SU-DHL-6 (cell line): ENCODE measurements around the gene HMGN1.
A peak's percentile ranks its signal among the peaks of the same experiment; 100 is the strongest.

Experiments used
- H2AFZ ChIP-seq: fragments of 200-600 bp; sonication (generic); 2 replicates; pipeline ENCODE4 v1.6.1; 2014; ENCODE audit warnings: low read depth, mild to moderate bottlenecking, moderate library complexity, mixed read lengths, antibody characterized with exemption, low read length; ENCODE audit not compliant: severe bottlenecking
- H3F3A ChIP-seq: fragments of 200-600 bp; shearing (Covaris generic); 2 replicates; pipeline ENCODE4 v1.6.0; 2016; ENCODE audit warnings: antibody characterized with exemption, mild to moderate bottlenecking; ENCODE audit not compliant: insufficient read depth
- H3K27ac ChIP-seq: fragments of 200-600 bp; sonication (generic); 2 replicates; pipeline ENCODE4 v1.5.1; 2016; ENCODE audit warnings: low read depth, mild to moderate bottlenecking, low read length, moderate library complexity, mixed read lengths
- H3K27me3 ChIP-seq: fragments of 200-600 bp; sonication (generic), shearing (Covaris generic); 2 replicates; pipeline ENCODE4 v1.6.0; 2014; ENCODE audit warnings: mild to moderate bottlenecking, low read length
- H3K36me3 ChIP-seq: fragments of 200-600 bp; sonication (generic); 2 replicates; pipeline ENCODE4 v1.6.1; 2014; ENCODE audit warnings: mild to moderate bottlenecking, low read length, mixed read lengths
- H3K4me2 ChIP-seq: fragments of 300-600, 200-600 bp; shearing (Covaris generic), sonication (generic); 2 replicates; pipeline ENCODE4 v1.6.0; 2014; ENCODE audit warnings: low read length, low read depth, mild to moderate bottlenecking; ENCODE audit not compliant: poor library complexity, severe bottlenecking
- H3K4me3 ChIP-seq: fragments of 200-600 bp; sonication (generic); 2 replicates; pipeline ENCODE4 v1.5.1; 2014; ENCODE audit warnings: antibody characterized with exemption, low read length, mild to moderate bottlenecking, mixed read lengths; ENCODE audit not compliant: insufficient read depth, poor library complexity, severe bottlenecking
- H3K79me2 ChIP-seq: fragments of 200-600 bp; sonication (generic); 2 replicates; pipeline ENCODE4 v1.6.1; 2014; ENCODE audit warnings: mild to moderate bottlenecking, low read length, moderate library complexity; ENCODE audit not compliant: insufficient read depth
- H3K9ac ChIP-seq: fragments of 200-600 bp; sonication (generic); 2 replicates; pipeline ENCODE4 v1.7.0; 2014; ENCODE audit warnings: mild to moderate bottlenecking, low read length
- H3K9me2 ChIP-seq: fragments of 200-600 bp; sonication (generic); replicated peaks from 2 replicates; pipeline ENCODE4 v1.6.1; 2014; ENCODE audit warnings: low read length; ENCODE audit not compliant: insufficient read depth
- H3K9me3 ChIP-seq: fragments of 200-600 bp; sonication (generic); 2 replicates; pipeline ENCODE4 v1.6.1; 2014; ENCODE audit warnings: low read length, mixed read lengths; ENCODE audit not compliant: insufficient read depth
- H4K20me1 ChIP-seq: fragments of 200-600 bp; sonication (generic); 2 replicates; pipeline ENCODE4 v1.6.1; 2014; ENCODE audit warnings: low read depth, mild to moderate bottlenecking, antibody characterized with exemption, low read length, moderate library complexity, mixed read lengths
- EZH2phosphoT487 ChIP-seq: fragments of 200-600 bp; sonication (generic), shearing (Covaris generic); conservative IDR thresholded peaks from 2 replicates; pipeline ENCODE4 v1.6.1; 2018; ENCODE audit warnings: mild to moderate bottlenecking, antibody characterized with exemption, low read length, moderate library complexity, mixed read lengths
- TF ChIP-seq, protein P1 (sequence below): fragments of 200-600 bp; sonication (generic); IDR thresholded peaks from one replicate; pipeline ENCODE4 v1.5.1; 2017; ENCODE audit warnings: antibody characterized with exemption, mild to moderate bottlenecking, low read length, moderate library complexity; ENCODE audit not compliant: insufficient read depth, poor library complexity, severe bottlenecking

The HMGN1 gene

DNA sequence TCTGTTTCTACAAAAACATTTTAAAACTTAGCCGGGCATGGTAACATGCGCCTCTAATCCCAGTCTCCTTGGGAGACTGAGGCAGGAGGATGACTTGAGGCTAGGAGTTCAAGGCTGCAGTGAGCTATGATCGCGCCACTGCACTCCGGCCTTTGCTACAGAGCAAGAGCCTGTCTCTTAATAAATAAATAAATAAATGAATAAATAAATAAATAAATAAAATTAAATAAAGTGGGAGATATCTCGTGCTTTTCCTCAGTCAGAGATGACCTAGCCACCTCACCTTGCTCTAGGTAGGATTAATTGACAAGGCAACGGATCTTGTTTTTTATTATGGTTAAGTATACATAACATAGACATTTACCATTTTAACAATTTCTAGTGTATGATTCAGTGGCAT lies 21.2 kb downstream of the HMGN1 start:
- no peak overlapping the region for H2AFZ ChIP-seq
- H3K36me3 ChIP-seq = no peaks in the 10 kb centered on the region
- H3K27ac ChIP-seq = peak overlapping the region; percentile 89

DNA sequence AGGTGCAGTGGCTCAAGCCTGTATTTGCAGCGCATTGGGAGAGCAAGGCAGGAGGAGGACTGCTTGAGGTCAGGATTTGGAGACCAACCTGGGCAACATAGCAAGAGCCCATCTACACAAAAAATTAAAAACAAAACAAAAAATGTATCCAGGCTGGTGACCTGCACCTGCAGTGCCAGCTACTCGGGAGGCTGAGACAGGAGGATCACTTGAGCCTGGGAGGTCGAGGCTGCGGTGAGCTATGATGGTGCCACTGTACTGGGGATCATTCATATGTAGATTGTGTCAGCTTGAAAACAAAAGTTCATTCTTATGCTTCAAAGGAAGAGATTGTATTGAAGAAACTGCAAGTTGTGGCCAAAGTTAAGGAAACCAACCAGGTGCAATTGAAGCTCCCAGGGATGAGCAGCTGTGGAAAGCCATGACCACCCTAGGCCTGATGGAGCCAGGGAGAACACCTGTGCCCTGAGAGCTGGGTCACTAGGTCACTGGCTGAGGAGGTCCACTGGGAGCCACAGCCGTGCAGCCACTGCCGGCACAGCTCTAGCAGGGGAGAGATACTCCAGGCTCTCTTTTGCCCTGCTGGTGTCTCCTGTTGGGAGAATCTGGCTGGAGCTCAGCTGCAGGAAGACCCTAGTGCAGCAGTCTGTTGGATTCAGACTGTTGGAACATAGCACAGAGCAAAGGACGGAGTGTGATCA lies 22.1 kb downstream of the HMGN1 start:
- TF ChIP-seq, protein P1, sequence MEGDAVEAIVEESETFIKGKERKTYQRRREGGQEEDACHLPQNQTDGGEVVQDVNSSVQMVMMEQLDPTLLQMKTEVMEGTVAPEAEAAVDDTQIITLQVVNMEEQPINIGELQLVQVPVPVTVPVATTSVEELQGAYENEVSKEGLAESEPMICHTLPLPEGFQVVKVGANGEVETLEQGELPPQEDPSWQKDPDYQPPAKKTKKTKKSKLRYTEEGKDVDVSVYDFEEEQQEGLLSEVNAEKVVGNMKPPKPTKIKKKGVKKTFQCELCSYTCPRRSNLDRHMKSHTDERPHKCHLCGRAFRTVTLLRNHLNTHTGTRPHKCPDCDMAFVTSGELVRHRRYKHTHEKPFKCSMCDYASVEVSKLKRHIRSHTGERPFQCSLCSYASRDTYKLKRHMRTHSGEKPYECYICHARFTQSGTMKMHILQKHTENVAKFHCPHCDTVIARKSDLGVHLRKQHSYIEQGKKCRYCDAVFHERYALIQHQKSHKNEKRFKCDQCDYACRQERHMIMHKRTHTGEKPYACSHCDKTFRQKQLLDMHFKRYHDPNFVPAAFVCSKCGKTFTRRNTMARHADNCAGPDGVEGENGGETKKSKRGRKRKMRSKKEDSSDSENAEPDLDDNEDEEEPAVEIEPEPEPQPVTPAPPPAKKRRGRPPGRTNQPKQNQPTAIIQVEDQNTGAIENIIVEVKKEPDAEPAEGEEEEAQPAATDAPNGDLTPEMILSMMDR = no peak
- no peak for TF ChIP-seq EZH2phosphoT487

More for the DNA sequence above, 21.2 kb downstream of the HMGN1 start:
- Histone ChIP-seq H3F3A (peaks cover 51% of the 10 kb centered on the region), H3K9me2 (no peaks in the 10 kb centered on the region), H3K4me2 (peak overlapping the region; percentile 37), H4K20me1 (no peaks in the 10 kb centered on the region), H3K9ac (peak overlapping the region; percentile 46; the same call in 1 of the 2 replicates), H3K27me3 (no peaks in the 10 kb centered on the region), H3K4me3 (no peak overlapping the region), H3K79me2 (no peaks in the 10 kb centered on the region), H3K9me3 (no peaks in the 10 kb centered on the region)
- TF ChIP-seq, protein P1 = no peak
- TF ChIP-seq EZH2phosphoT487 = no peak

DNA sequence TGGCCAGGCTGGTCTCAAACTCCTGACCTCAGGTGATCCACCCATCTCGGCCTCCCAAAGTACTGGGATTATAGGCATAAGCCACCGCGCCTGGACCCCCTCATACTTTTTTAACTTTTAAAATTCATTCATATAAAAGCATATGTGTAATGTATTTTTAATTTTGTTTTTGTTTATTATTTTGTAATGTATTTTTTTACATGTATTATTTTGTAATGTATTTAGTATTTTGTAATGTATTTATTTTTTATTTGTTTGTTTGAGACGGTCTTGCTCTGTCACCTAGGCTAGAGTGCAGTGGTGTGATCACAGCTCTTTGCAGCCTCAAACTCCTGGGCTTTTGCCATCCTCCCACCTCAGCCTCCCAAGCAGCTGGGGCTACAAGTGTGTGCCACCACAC lies 23.4 kb downstream of the HMGN1 start:
- Histone ChIP-seq H3K9me2 (no peaks in the 10 kb centered on the region), H3K36me3 (no peaks in the 10 kb centered on the region), H3F3A (peaks cover 45% of the 10 kb centered on the region), H2AFZ (no peak overlapping the region), H3K9ac (no peak overlapping the region), H3K4me3 (no peak overlapping the region), H3K27ac (peak overlapping the region; percentile 29; the same call in 1 of the 2 replicates), H3K4me2 (no peak overlapping the region), H4K20me1 (no peaks in the 10 kb centered on the region), H3K9me3 (no peaks in the 10 kb centered on the region), H3K79me2 (no peaks in the 10 kb centered on the region), H3K27me3 (no peaks in the 10 kb centered on the region)
- TF ChIP-seq, protein P1 = no peak
- no peak for TF ChIP-seq EZH2phosphoT487

More for the DNA sequence above, 22.1 kb downstream of the HMGN1 start:
- H3F3A ChIP-seq = peaks cover 43% of the 10 kb centered on the region
- no peak overlapping the region for H3K4me3 ChIP-seq
- H3K9me2 ChIP-seq = no peaks in the 10 kb centered on the region
- no peaks in the 10 kb centered on the region for H3K36me3 ChIP-seq
- no peaks in the 10 kb centered on the region for H3K27me3 ChIP-seq
- no peaks in the 10 kb centered on the region for H4K20me1 ChIP-seq
- no peaks in the 10 kb centered on the region for H3K9me3 ChIP-seq
- H3K79me2 ChIP-seq = no peaks in the 10 kb centered on the region
- peak overlapping the region; percentile 7 for H2AFZ ChIP-seq
- peak overlapping the region; percentile 89 for H3K27ac ChIP-seq
- H3K4me2 ChIP-seq = peak overlapping the region; percentile 37
- peak overlapping the region; percentile 46 for H3K9ac ChIP-seq
